GM13977 (cell line): ENCODE measurements around the gene CDC123.
"Not testable (repeated sequence)": the region's sequence is repeated elsewhere in the genome, so short reads cannot be mapped to it uniquely, and the experiment has no call there.

ENCODE experiments used
- DNase-seq: peaks from one replicate; pipeline ENCODE4 v3.0.0; 2012; ENCODE audit warnings: low spot score
- in situ Hi-C: fragments of 300-500 bp; cut with MboI; formaldehyde crosslinking; loops from one replicate; pipeline ENCODE4 v1.12.0; 2022; ENCODE audit warnings: low sequenced_read_pairs, low pct_unique_long_range_greater_than_20kb, mixed read lengths, inconsistent platforms; ENCODE audit not compliant: unreplicated experiment
- TF ChIP-seq, protein P1 (sequence below): IDR thresholded peaks from 2 replicates; pipeline ENCODE4 v1.5.1; 2012; ENCODE audit warnings: mild to moderate bottlenecking, control low read depth; ENCODE audit not compliant: insufficient read depth; ENCODE audit errors: extremely low read depth, missing control alignments

The CDC123 gene

DNA sequence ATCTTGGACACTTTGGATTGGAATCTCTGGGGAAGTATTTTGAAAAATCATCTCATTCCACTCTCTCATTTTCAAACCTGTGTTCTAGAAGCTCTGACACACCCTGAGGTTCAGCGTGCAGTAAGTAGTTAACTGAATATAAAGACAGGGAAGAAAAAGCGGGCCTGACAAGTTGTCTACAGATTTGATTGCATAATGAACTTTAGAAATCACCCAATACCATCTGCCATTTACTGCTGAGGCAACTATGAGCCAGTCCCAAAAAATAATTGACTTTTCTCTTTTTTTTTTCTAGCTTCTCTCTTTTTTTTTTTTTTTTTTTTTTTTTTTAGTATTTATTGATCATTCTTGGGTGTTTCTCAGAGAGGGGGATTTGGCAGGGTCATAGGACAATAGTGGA lies 29.5 kb downstream of the CDC123 start:
- TF ChIP-seq, protein P1, sequence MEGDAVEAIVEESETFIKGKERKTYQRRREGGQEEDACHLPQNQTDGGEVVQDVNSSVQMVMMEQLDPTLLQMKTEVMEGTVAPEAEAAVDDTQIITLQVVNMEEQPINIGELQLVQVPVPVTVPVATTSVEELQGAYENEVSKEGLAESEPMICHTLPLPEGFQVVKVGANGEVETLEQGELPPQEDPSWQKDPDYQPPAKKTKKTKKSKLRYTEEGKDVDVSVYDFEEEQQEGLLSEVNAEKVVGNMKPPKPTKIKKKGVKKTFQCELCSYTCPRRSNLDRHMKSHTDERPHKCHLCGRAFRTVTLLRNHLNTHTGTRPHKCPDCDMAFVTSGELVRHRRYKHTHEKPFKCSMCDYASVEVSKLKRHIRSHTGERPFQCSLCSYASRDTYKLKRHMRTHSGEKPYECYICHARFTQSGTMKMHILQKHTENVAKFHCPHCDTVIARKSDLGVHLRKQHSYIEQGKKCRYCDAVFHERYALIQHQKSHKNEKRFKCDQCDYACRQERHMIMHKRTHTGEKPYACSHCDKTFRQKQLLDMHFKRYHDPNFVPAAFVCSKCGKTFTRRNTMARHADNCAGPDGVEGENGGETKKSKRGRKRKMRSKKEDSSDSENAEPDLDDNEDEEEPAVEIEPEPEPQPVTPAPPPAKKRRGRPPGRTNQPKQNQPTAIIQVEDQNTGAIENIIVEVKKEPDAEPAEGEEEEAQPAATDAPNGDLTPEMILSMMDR: no peak
- no peak for DNase-seq
- in situ Hi-C loops: no loop called here

DNA sequence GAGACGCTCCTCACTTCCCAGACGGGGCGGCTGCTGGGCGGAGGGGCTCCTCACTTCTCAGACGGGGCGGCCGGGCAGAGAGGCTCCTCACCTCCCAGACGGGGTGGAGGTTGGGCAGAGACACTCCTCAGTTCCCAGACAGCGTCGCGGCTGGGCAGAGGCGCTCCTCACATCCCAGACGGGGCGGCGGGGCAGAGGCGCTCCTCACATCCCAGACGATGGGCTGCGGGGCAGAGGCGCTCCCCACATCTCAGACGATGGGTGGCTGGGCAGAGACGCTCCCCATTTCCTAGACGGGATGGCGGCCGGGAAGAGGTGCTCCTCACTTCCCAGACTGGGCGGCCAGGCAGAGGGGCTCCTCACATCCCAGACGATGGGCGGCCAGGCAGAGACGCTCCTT lies 30.4 kb downstream of the CDC123 start:
- in situ Hi-C loops: not testable (repeated sequence)

DNA sequence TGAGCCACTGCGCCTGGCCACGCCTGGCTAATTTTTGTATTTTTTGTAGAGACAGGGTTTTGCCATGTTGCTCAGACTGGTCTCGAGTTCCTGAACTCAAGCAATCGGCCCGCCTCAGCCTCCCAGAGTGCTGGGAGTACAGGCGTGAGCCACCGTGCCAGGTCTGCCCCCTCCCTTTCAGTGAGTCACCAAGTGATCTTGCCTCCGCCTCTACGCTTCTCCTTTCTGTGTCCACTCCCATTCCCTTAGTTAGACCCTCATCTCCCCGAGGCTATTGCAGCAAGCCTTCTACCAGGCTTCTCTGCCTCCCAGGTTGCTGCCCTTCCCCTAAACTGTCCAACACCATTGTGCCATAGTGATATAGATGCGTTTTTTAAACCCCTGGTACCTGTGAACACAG lies 32.9 kb downstream of the CDC123 start:
- DNase-seq: no peak
- in situ Hi-C loops: no loop called here

More for the DNA sequence above, 30.4 kb downstream of the CDC123 start:
- not testable (repeated sequence) for DNase-seq

DNA sequence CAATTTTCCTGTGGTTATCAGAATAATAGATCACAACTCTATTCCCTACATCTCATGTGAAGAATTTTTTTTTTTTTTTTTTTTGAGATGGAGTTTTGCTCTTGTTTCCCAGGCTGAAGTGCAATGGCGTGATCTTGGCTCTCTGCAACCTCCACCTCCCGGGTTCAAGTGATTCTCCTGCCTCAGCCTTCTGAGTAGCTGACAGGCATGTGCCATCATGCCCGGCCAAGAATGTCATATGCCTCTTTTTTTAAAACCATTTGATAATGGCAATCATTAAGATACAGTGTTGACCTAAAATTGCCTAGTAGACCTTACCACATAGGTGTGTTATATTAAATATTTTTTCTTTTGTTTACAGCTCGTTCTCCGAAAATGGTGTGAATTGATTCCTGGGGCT lies 38.7 kb downstream of the CDC123 start:
- DNase-seq: not testable (repeated sequence)

More for the DNA sequence above, 32.9 kb downstream of the CDC123 start:
- TF ChIP-seq, protein P1: no peak

DNA sequence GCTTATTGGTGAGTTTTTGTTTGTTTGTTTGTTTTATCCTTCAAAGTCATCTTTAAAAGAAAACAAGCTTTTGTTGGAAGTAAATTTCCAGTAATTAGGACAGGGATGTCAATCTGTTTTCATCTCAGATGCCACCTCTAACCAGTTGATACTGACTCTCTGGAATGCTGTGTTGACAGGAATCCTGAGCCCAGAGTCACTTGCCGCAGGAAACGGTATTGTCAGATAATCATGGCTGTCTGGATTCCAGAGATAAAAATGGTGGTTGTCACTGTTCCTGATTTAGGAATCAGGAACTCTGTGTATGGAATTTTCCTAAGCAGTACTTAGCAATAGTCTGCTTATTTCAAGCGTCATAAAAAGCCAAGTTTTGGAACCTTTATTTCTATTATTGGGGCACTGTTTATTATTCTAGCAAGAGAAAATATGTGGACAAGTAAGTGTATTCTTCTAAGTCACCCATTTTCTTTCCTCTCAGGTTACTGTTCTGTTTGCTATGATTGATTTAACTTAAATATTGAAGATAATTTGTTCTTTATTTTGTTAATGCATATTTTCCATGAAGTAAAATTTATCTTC lies 39.2 kb downstream of the CDC123 start:
- TF ChIP-seq, protein P1: no peak
- in situ Hi-C loops: no loop called here
- DNase-seq: no peak

More for the DNA sequence above, 38.7 kb downstream of the CDC123 start:
- in situ Hi-C loops: not testable (repeated sequence)

DNA sequence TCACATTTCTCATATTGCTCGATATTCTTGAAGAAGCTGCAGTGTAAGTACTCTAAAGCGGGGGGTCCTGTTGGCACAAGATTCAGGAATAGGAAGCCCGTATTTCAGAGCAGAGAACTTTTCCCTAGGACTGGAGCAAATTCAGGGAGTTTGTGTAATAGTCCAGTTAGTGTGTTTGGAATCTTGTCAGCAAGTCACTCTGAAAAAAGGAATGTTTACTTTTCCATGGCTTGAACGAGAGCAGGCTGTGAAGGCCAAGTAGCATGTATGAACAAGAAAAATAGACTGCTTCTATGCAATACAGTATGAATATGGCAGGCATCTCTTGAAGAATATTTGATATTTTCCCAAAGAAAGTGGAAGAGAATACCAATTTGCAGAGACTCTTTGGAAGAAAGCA lies 39.8 kb downstream of the CDC123 start:
- in situ Hi-C loops: no loop called here
- TF ChIP-seq, protein P1: no peak
- no peak for DNase-seq

DNA sequence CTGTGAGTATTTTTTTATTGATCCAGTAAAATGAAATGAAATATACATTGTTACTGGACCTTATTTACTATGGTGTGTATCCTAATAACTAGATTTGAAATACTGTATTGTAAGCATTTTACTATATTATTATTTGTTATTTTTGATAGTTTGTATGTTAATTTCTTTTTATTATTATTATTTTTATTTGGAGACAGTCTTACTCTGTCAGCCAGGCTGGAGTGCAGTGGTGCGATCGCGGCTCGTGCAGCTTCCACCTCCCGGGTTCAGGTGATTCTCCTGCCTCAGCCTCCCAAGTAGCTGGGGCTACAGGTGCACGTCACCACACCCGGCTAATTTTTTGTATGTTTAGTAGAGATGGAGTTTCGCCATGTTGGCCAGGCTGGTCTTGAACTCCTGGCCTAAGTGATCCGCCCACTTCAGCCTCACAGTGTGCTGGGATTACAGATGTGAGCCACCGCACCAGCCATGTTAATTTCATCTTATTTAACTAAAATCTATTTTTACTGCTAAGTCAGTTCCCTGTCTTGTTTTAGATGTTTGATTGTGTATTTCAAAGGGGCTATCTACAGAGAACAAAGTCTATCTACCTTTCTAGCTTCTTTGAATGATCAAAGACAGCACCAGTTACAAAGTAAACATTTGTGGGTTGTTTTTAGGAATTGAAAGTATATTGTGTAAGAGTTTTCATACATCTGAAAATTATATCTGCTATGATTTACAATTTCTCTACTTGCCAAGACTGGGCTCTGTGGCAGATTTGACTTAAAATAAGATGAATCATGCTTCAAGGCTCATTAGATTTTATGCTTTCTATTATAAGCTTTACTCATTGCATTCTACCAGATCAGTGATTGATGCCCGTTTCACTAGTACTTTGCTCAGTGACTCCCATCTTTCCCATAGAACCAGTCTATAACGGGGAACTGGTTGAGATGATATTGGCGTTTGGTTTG lies 41.6 kb downstream of the CDC123 start:
- TF ChIP-seq, protein P1: no peak
- DNase-seq: peak; percentile 23
- in situ Hi-C loops: no loop called here
